GM18867 (cell line): ENCODE results near the gene MRNIP.
"Not testable (repeated sequence)": the region's sequence is repeated elsewhere in the genome, so short reads cannot be mapped to it uniquely, and the experiment has no call there.

Source experiments
- ATAC-seq: cut with Tn5 transposase; IDR thresholded peaks from one replicate; pipeline ENCODE4 v1.9.1; 2021; ENCODE audit warnings: mild to moderate bottlenecking, moderate library complexity; ENCODE audit not compliant: unreplicated experiment

Gene MRNIP

DNA sequence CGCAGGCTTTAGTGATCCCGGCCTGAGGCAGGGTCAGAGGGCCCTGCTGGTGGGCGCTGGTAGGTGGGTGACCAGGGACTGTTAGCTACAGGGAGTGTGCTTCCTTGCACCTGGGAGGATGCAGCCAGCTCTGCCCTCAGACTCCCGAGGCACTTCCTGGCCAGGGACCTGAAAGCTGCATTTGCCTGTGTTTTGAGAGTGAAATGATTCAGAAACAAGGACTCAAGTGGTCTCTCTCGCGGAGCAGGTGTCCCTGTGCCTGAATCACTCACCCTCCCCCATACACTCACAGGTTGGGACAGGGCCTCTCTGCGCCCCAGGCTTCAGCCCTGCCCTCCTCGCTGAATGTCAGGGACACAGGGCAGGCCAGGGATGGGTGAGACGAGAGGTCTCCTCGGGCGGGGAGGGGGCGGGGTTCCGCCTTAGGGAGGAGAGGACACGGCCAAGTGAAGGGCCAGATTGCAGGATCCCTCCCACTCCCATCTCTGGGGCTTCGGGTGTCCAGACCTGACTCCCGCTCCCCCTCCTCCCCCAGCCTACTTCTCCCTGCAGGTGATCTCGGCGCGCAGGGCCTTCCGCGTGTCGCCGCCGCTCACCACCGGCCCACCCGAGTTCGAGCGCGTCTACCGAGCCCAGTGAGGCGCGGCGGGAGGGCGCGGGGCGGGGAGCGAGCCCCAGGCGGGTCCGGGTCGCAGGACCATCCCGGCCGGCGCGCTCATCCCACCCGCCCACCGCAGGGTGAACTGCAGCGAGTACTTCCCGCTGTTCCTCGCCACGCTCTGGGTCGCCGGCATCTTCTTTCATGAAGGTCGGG lies 63.4 kb downstream of the MRNIP start:
- ATAC-seq = peak; percentile 0

DNA sequence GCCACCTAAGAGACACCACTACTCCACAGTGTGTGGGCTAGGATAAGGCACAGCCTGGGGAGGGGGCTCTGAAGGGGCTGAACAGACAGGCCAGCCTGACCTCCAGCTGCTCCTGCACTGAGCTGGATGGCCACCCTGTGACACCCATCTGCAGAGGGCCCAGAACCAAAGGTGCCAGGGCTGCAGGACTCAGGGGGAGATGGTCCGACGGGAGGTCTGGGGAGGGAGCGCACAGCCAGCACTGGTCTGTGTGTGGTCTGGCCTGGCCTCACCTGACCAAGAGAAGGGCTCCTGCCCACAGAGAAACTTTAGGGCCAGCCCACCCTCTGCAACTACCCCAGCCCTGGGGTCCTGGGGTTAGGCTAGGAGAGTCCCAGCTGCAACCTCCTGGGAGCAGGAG lies 64.0 kb downstream of the MRNIP start:
- ATAC-seq = no peak

DNA sequence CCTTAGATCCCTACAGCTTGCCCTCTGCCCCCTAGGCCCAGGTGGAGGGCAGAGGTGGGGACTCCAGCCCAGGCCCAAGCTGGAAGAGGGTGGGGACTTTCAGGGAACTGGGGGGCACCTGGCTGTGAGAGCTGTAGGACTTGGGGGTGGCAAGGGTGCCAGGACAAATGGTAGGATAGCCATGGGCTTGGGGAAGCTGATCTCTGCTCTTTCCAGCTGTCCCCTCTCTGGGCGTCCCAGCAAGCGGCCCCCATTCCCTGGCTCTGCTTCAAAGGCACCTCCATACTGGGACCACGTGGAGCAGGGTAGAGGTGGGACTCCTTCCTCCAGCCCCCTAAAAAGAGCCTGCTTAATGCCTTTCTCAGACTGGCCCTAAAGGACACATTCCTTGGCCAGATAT lies 64.4 kb downstream of the MRNIP start:
- ATAC-seq = no peak

DNA sequence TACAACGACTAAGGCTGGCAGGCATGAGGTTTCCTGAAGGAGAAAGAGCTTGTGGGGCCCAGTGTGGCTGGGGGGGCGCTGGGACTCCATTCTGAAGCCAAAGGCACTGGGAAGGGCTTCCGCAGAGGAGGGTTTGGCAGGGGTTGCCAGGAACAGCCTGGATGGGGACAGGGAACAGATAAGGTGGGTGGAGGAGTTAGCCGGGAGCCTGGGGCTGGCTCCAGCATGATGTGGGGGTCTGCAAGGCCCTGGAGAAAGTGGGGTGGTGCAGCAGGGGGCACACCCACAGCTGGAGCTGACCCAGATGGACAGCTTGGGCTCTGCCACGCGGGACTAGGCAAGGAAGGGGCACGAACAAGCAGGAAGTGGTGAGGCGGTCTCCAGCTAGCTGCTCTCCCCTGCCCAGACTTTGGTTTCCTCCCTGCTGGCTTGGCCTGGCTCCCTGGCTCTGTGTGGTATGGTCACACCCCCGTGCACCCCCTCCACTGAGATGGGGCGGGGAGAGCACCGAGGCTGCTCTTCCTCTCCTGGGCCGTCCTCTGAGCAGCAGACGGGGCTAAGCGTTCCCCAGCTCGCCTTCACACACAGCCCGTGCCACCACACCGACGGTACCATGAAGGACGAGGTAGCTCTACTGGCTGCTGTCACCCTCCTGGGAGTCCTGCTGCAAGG lies 65.0 kb downstream of the MRNIP start, which contains the start of gene LTC4S:
Gene LTC4S (plus strand): TSS at position 519 of the 672 bp plus-strand sequence. CDS start 95 bp downstream, at position 614.
- no peak for ATAC-seq

DNA sequence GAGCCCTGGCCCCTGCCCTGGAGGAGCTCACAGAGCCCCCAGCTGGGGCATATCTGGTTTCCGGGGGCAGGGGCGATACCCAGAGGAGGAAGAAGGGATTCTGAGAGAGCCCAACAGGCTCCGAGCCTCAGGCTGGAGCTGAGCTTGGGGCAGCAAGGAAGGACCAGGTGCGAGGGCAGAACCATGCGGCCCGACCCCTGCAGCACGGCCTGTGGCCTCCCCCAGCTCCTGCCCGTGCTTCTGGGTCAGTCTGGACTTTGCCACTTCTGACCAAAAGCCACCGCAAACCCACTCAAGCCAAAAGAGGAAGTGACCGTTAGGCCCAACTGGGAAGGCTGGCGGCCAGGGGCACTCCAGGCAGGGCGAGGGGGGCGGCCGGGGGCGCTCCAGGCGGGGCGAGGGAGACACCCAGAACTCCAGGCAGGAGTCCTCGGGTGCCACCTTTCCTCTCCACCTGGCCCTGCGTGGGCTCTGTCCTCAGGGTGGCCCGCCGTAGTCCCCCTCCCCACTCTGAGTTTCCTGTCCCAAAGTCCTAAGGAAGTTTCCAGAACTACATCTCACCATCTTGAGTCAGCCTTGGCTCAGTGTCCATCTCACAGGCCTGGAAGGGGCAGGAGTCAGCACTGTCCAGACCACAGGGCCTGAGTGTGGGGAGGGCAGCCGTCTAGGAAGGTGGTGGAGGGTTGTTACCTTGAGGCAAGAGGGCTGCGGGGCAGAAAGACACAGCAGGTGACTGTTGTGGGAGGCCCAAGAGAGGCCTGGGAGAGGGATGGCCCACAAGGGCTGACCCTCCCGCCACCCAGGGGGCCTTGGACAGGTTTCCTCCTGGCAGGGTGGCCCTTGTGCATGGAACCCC lies 65.8 kb downstream of the MRNIP start:
- no peak for ATAC-seq

DNA sequence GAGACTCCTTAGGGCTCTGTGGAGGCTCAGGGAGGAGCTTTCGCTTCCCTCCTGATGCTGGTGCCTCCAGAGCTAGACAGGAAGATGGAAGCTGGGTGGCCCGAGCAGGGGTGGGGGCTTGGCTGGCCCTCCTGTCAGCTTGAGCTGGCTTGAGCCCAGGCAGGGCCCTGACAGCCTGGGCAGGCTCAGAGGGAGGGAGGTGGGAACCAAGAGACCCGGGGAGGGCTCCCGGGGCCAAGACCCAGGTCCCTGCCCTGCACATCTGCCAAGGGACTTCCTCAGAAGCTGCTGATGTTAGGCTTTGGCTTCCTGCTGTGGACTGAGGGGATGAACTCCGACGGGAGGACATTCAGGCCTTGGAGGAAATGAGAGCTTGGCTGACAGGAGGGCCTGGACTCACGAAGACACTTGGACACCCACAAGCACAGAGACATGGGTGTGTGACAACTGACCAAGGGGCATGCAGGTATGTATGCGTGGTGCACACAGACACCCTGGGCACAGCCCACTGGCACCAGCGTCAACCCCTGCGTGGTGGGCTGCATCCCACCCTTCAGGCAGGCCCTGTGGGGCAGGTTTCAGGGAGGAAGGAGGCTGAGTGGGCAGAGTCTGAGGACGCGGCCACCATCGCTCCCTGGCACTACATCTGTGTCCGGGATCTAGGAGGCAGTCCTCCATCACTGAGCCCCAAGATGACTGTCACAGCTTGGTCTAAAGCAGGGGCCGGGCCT lies 66.6 kb downstream of the MRNIP start:
- no peak for ATAC-seq

- not testable (repeated sequence) for ATAC-seq
Observed at GRCh38 chr5:179789278-179789677, 69.3 kb downstream of the MRNIP start.

DNA sequence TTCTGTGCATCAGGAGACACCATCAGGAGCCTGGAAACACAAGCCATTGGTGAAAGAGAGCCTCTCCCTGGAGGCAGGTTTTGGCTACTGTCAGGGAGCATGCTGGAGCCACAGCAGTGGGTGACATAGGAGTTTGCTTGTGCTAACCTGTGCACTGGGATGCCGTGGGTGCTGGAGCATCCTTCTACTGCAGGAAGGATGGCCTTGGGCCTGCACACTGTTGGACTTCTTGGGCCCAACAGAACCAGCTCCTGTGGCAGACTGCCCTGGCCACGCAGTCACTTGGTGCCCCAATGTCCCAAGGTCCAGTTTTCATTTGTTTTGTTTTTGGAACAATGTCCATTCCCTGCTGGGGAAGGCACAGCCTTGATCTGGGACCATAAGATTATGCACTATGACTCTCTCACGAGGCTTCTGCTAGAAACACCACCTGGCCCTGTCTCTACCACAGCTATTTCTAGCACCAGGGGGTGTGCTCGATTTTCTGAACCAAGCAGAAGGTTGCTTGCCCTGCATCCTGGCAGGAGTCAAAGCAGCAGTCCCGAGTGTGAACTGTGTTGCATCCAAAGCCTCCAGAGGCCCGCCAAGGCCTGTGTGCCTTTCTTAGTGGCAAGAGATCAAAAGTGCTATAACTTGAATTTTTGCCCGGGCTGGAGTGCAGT lies 70.3 kb downstream of the MRNIP start:
- ATAC-seq = no peak
